Gastrocnemius medialis (tissue), 4 donors: ENCODE measurements around the gene KMO.

Experiments used
- POLR2A ChIP-seq, 2 donors: fragments of 450-650 bp; IDR thresholded peaks; one replicate each; pipeline ENCODE4 v1.6.1; 2017; ENCODE audit warnings: antibody characterized with exemption in 2 of 2, mild to moderate bottlenecking in 2 of 2, moderate library complexity in 2 of 2
- TF ChIP-seq, protein P1 (sequence below), 5 experiments: fragments of 450-650 bp in 3 of 5; fragments of 200-600 bp in 2 of 5; sonication (generic) in 2 of 5; IDR thresholded peaks in 4 of 5; conservative IDR thresholded peaks in 1 of 5; 1 replicate in 4 of 5; 2 replicates in 1 of 5; pipeline ENCODE4 v1.5.1; 2016 to 2019; ENCODE audit warnings: antibody characterized with exemption in 5 of 5, mild to moderate bottlenecking in 3 of 5, moderate library complexity in 3 of 5

- TF ChIP-seq, protein P1, sequence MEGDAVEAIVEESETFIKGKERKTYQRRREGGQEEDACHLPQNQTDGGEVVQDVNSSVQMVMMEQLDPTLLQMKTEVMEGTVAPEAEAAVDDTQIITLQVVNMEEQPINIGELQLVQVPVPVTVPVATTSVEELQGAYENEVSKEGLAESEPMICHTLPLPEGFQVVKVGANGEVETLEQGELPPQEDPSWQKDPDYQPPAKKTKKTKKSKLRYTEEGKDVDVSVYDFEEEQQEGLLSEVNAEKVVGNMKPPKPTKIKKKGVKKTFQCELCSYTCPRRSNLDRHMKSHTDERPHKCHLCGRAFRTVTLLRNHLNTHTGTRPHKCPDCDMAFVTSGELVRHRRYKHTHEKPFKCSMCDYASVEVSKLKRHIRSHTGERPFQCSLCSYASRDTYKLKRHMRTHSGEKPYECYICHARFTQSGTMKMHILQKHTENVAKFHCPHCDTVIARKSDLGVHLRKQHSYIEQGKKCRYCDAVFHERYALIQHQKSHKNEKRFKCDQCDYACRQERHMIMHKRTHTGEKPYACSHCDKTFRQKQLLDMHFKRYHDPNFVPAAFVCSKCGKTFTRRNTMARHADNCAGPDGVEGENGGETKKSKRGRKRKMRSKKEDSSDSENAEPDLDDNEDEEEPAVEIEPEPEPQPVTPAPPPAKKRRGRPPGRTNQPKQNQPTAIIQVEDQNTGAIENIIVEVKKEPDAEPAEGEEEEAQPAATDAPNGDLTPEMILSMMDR (IDR thresholded peaks at IDR 0.05 in 4 of 5, conservative IDR thresholded peaks at IDR 0.05 in 1 of 5) = no peak
- no peak for TF ChIP-seq POLR2A (IDR thresholded peaks at IDR 0.05)
These were observed 60.2 kb downstream of the KMO start for GRCh38 chr1:241592273-241592958.
